ENCODE results near the gene ASIP.

DNA sequence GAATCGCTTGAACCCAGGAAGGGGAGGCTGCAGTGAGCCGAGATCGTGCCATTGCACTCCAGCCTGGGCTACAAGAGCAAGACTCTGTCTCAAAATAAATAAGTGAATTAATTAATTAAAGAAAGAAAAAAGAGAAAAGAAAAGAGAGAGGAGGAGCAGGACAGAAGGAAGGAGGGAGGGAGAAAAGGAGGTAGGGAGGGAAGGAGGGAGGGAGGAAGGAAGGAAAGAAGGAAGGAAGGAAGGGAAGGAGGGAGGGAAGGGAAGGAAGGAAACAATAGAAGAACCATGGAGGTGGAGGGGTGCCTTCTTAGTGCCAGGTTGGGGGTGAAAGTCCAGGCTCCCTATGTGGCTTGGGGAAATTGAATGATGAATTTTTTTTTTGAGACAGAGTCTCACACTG is 68.5 kb downstream of the ASIP start:
- TF ChIP-seq CTCF (IDR thresholded peaks at IDR 0.05) (no peak), EZH2 (IDR thresholded peaks at IDR 0.05) (no peak), EZH2phosphoT487 (IDR thresholded peaks at IDR 0.05) (no peak)

Data from neural progenitor cell (in vitro differentiated cells).